ENCODE results near the gene DHPS.

DNA sequence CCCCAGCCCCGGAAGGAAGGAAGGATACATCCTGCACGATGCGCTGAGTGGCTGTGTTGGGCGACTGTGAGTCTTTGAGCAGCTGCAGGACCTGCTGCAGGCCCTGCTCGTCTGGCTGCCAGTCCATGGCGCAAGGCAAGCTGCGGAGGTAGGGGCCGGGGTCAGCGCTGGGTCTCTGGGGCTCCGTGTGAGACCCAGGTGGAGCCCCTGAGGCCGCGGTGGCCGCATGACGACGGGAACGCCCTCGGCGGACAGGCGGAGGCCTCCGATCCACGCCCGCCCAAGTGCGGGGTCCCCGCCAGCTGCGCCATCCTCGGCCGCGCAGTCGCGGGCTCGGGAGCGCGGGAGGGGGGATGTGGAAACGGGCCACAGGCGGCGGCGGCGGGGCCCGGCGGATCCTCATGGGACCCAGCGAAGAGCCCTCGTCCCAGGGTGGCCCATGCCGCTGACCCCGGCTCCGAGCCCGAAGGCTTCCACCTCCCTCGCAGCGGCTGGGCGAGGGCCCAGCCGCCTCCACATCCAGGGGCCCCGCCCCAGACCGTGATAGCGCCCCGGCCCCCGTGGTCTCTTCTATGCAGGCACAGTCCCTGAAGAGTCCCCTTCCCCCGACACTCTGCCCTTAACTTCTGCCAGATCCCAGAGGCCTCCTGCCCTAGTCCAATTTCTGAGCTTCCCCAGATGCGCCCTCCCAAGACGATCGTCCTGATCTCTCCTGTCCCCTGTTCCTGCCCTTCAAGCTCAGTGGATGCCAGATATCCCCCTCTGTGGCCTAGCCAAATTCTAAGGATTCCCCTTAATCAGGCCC, 39.4 kb upstream of the DHPS start:
- TF ChIP-seq CTCF (IDR thresholded peaks at IDR 0.05) (no peak), EP300 (IDR thresholded peaks at IDR 0.05) (no peak), POLR2AphosphoS5 (IDR thresholded peaks at IDR 0.05) (no peak), POLR2A (IDR thresholded peaks at IDR 0.05) (no peak)
